Stomach smooth muscle (tissue), 2 donors: ENCODE data around the gene EDC3.
A peak's percentile ranks its signal among the peaks of the same experiment; 100 is the strongest.

Experiments
- H3K27ac ChIP-seq: one replicate; pipeline ENCODE4 v1.7.0; 2013; ENCODE audit warnings: mild to moderate bottlenecking, low read length, inconsistent platforms
- H3K27me3 ChIP-seq, 2 donors: one replicate each; pipeline ENCODE4 v1.7.0; 2013; ENCODE audit warnings: low read length in 2 of 2; ENCODE audit not compliant: insufficient read depth in 2 of 2, control insufficient read depth in 1 of 2
- H3K36me3 ChIP-seq, 2 donors: one replicate each; pipeline ENCODE4 v1.7.0; 2013; ENCODE audit warnings: low read length in 2 of 2; ENCODE audit not compliant: control insufficient read depth in 2 of 2, insufficient read depth in 2 of 2
- H3K4me1 ChIP-seq: one replicate; pipeline ENCODE4 v1.7.0; 2013; ENCODE audit warnings: low read length; ENCODE audit not compliant: control insufficient read depth, insufficient read depth
- H3K4me3 ChIP-seq, 2 donors: one replicate each; pipeline ENCODE4 v1.7.0; 2013; ENCODE audit warnings: low read length in 2 of 2
- H3K9ac ChIP-seq, 2 donors: one replicate each; pipeline ENCODE4 v1.7.0; 2013; ENCODE audit warnings: low read length in 2 of 2, mild to moderate bottlenecking in 1 of 2
- H3K9me3 ChIP-seq, 2 donors: one replicate each; pipeline ENCODE4 v1.7.0; 2013; ENCODE audit warnings: low read length in 2 of 2; ENCODE audit not compliant: control insufficient read depth in 2 of 2
- donor health status: healthy.
- donor health status: Pancreatic carcinoma.

The EDC3 gene

GRCh38 chr15:74726774-74727164, 30.9 kb upstream of the EDC3 start:
- Histone ChIP-seq H3K27ac (no peak overlapping the region), H3K4me1 (peaks cover 21% of the 10 kb centered on the region), H3K9ac (peak overlapping the region; percentile 36 to 48), H3K4me3 (peak overlapping the region; percentile 66 to 73), H3K9me3 (no peaks in the 10 kb centered on the region), H3K36me3 (no peaks in the 10 kb centered on the region), H3K27me3 (peaks cover 26 to 27% of the 10 kb centered on the region in 2 donors)

- Histone ChIP-seq H3K27me3 (peaks cover 20% of the 10 kb centered on the region in 2 donors), H3K4me3 (peak overlapping the region; percentile 66 to 73), H3K9ac (peak overlapping the region; percentile 33 to 36), H3K27ac (no peak overlapping the region), H3K9me3 (no peaks in the 10 kb centered on the region), H3K36me3 (no peaks in the 10 kb centered on the region), H3K4me1 (peaks cover 21% of the 10 kb centered on the region)
Observed at GRCh38 chr15:74725845-74726773, 30.3 kb upstream of the EDC3 start.

- H3K4me3 ChIP-seq, result peak within 1 kb of the TSS; percentile 66 to 73
- H3K27ac ChIP-seq, result no peak within 1 kb of the TSS
- H3K9ac ChIP-seq, result peak within 1 kb of the TSS; percentile 13 to 33
- no peaks in the 10 kb centered on the region for H3K36me3 ChIP-seq
- no peaks in the 10 kb centered on the region for H3K9me3 ChIP-seq
- H3K4me1 ChIP-seq, result peaks cover 21% of the 10 kb centered on the region
- H3K27me3 ChIP-seq, result peaks cover 12 to 14% of the 10 kb centered on the region in 2 donors
Observed at GRCh38 chr15:74725225-74725774, 29.5 kb upstream of the EDC3 start, which contains the start of gene CYP1A1. Gene CYP1A1, minus strand, starts transcription at chr15:74725528. Its CDS starts 2,431 bp downstream, at chr15:74723097.

- H3K4me1 ChIP-seq, result peaks cover 21% of the 10 kb centered on the region
- H3K27me3 ChIP-seq, result peaks cover 8 to 11% of the 10 kb centered on the region in 2 donors
- no peaks in the 10 kb centered on the region for H3K9me3 ChIP-seq
- no peak overlapping the region for H3K27ac ChIP-seq
- no peak overlapping the region for H3K4me3 ChIP-seq
- no peak overlapping the region for H3K9ac ChIP-seq
- H3K36me3 ChIP-seq, result no peaks in the 10 kb centered on the region
Observed at GRCh38 chr15:74724570-74725224, 28.9 kb upstream of the EDC3 start.

GRCh38 chr15:74723754-74724334, 28.0 kb upstream of the EDC3 start:
- Histone ChIP-seq H3K9ac (no peak overlapping the region), H3K27me3 (peaks cover 7 to 11% of the 10 kb centered on the region in 2 donors), H3K4me3 (no peak overlapping the region), H3K9me3 (no peaks in the 10 kb centered on the region), H3K27ac (no peak overlapping the region), H3K4me1 (peaks cover 21% of the 10 kb centered on the region), H3K36me3 (no peaks in the 10 kb centered on the region)

- Histone ChIP-seq H3K9me3 (no peaks in the 10 kb centered on the region), H3K27ac (no peak overlapping the region), H3K36me3 (no peaks in the 10 kb centered on the region), H3K4me3 (no peak overlapping the region), H3K4me1 (peaks cover 21% of the 10 kb centered on the region), H3K27me3 (peaks cover 7 to 11% of the 10 kb centered on the region in 2 donors), H3K9ac (no peak overlapping the region)
Observed at GRCh38 chr15:74723187-74723586, 27.4 kb upstream of the EDC3 start.

GRCh38 chr15:74722591-74722990, 26.8 kb upstream of the EDC3 start:
- Histone ChIP-seq H3K27me3 (peaks cover 6 to 7% of the 10 kb centered on the region in 2 donors), H3K9ac (no peak overlapping the region), H3K4me1 (peaks cover 16% of the 10 kb centered on the region), H3K27ac (no peak overlapping the region), H3K4me3 (no peak overlapping the region), H3K9me3 (no peaks in the 10 kb centered on the region), H3K36me3 (no peaks in the 10 kb centered on the region)

- Histone ChIP-seq H3K9me3 (no peaks in the 10 kb centered on the region), H3K27me3 (peaks cover 0 to 2% of the 10 kb centered on the region in 2 donors), H3K36me3 (no peaks in the 10 kb centered on the region), H3K4me1 (no peaks in the 10 kb centered on the region), H3K4me3 (no peak overlapping the region), H3K9ac (no peak overlapping the region), H3K27ac (no peak overlapping the region)
Observed at GRCh38 chr15:74716651-74717050, 20.8 kb upstream of the EDC3 start.

- Histone ChIP-seq H3K4me3 (no peak overlapping the region), H3K9ac (no peak overlapping the region), H3K27ac (no peak overlapping the region), H3K9me3 (no peaks in the 10 kb centered on the region), H3K4me1 (no peaks in the 10 kb centered on the region), H3K27me3 (peaks cover 0 to 7% of the 10 kb centered on the region in 2 donors), H3K36me3 (no peaks in the 10 kb centered on the region)
Observed at GRCh38 chr15:74712311-74712710, 16.5 kb upstream of the EDC3 start.

GRCh38 chr15:74710319-74711094, 14.7 kb upstream of the EDC3 start:
- no peak overlapping the region for H3K9ac ChIP-seq
- no peaks in the 10 kb centered on the region for H3K9me3 ChIP-seq
- H3K4me1 ChIP-seq, result no peaks in the 10 kb centered on the region
- no peak overlapping the region for H3K27ac ChIP-seq
- H3K4me3 ChIP-seq, result no peak overlapping the region
- H3K27me3 ChIP-seq, result peaks cover 0 to 7% of the 10 kb centered on the region in 2 donors
- no peaks in the 10 kb centered on the region for H3K36me3 ChIP-seq
